ENCODE measurements around the gene KDR.

DNA sequence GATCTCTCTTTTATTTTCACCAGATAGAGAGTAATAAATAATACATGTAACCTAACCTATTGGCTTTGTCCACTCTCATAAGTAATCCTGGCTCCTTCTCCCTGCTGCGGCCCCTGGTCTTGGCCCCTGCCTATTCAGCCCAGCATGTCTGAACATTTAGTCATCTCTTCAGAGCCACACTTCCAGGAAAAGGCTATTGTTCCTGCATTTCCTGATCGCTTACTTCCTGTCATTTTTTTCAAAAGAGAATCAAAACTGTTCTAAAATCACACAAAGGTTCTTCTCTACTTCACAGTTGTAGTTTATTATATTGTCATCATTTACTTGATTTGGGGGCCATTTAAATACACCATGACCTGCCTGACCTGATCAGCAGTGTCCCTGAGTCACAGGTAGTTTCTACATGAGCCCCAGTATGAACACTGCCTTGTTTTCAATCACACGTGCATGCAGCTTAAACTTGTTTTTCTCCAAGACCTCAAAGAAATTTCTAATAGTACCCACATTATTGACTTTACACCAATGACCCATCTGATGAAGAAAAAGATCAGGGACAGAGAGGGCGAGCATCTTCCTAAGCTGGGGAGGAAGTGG lies 47.4 kb upstream of the KDR start:
- TF ChIP-seq, protein P1, sequence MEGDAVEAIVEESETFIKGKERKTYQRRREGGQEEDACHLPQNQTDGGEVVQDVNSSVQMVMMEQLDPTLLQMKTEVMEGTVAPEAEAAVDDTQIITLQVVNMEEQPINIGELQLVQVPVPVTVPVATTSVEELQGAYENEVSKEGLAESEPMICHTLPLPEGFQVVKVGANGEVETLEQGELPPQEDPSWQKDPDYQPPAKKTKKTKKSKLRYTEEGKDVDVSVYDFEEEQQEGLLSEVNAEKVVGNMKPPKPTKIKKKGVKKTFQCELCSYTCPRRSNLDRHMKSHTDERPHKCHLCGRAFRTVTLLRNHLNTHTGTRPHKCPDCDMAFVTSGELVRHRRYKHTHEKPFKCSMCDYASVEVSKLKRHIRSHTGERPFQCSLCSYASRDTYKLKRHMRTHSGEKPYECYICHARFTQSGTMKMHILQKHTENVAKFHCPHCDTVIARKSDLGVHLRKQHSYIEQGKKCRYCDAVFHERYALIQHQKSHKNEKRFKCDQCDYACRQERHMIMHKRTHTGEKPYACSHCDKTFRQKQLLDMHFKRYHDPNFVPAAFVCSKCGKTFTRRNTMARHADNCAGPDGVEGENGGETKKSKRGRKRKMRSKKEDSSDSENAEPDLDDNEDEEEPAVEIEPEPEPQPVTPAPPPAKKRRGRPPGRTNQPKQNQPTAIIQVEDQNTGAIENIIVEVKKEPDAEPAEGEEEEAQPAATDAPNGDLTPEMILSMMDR (IDR thresholded peaks at IDR 0.05) = no peak
- no peak for TF ChIP-seq ZFX (IDR thresholded peaks at IDR 0.05; ENCODE audit: borderline replicate concordance)

Measured in 22Rv1 (cell line).